AG04450 (cell line): ENCODE measurements around the gene DLG5. TPM values are rescaled to one million over a fixed set of nuclear protein-coding genes. Genes with fewer than 3 reads are reported as not detected.

ENCODE experiments used
- CTCF ChIA-PET: fragments of 300-600, 350-600 bp; formaldehyde crosslinking; extraction: SDS; loops from one replicate; lab custom pipeline; 2022; ENCODE audit warnings: antibody characterized with exemption, inconsistent platforms; lab: Charles Lee
- POLR2A ChIA-PET: fragments of 350-600 bp; formaldehyde crosslinking; extraction: SDS; loops from one replicate; lab custom pipeline; 2021; ENCODE audit warnings: antibody characterized with exemption, inconsistent platforms; lab: Yijun Ruan, JAX
- DNase-seq: peaks from one replicate; pipeline ENCODE4 v3.0.0-alpha.2; 2011; ENCODE audit warnings: low read depth, low spot score
- H3K27ac ChIP-seq: one replicate; pipeline ENCODE4 v1.5.1; 2012; ENCODE audit warnings: low read depth, low read length, control low read depth
- H3K27me3 ChIP-seq: one replicate; pipeline ENCODE4 v1.6.0; 2012; ENCODE audit warnings: low read length; ENCODE audit not compliant: control insufficient read depth, insufficient read depth
- H3K4me3 ChIP-seq: 2 replicates; pipeline ENCODE4 v1.5.1; 2011; ENCODE audit warnings: mild to moderate bottlenecking, low read depth, low read length, control low read depth
- H3K9me3 ChIP-seq: 2 replicates; pipeline ENCODE4 v1.5.1; 2012; ENCODE audit warnings: low read length; ENCODE audit not compliant: control insufficient read depth, insufficient read depth
- CTCF ChIP-seq: IDR thresholded peaks from 2 replicates; pipeline ENCODE4 v1.5.1; 2011; ENCODE audit warnings: low read depth, low read length, control low read depth, inconsistent platforms
- polyA plus RNA-seq: library from polyadenylated mRNA; depleted of rRNA; stranded (reverse); fragments of >200 nt; gene quantifications from 2 replicates; pipeline ENCODE4 v1.2.3, GENCODE V29; 2011

DLG5 gene
- polyA plus RNA-seq, 1 experiment = 16.3 TPM

GRCh38 chr10:77842652-77843212, 83.8 kb downstream of the DLG5 start:
- H3K27ac ChIP-seq = no peak overlapping the region
- POLR2A ChIA-PET = no interaction called here
- H3K4me3 ChIP-seq = no peak overlapping the region
- H3K9me3 ChIP-seq = no peaks in the 10 kb centered on the region; the same call in 1 of the 2 replicates
- no peak for DNase-seq
- TF ChIP-seq CTCF = no peak
- CTCF ChIA-PET = no interaction called here
- no peaks in the 10 kb centered on the region for H3K27me3 ChIP-seq

- Histone ChIP-seq H3K27me3 (no peaks in the 10 kb centered on the region), H3K27ac (no peak overlapping the region), H3K9me3 (no peaks in the 10 kb centered on the region; the same call in 1 of the 2 replicates), H3K4me3 (no peak overlapping the region)
- no peak for TF ChIP-seq CTCF
- no peak for DNase-seq
- CTCF ChIA-PET = no interaction called here
- POLR2A ChIA-PET = no interaction called here
Observed at GRCh38 chr10:77841711-77842375, 84.7 kb downstream of the DLG5 start.

GRCh38 chr10:77840636-77841035, 85.9 kb downstream of the DLG5 start:
- no peaks in the 10 kb centered on the region for H3K27me3 ChIP-seq
- ChIA-PET CTCF (no interaction called here), POLR2A (no interaction called here)
- H3K9me3 ChIP-seq = no peaks in the 10 kb centered on the region; the same call in 1 of the 2 replicates
- H3K4me3 ChIP-seq = no peak overlapping the region
- DNase-seq = no peak
- TF ChIP-seq CTCF = no peak
- H3K27ac ChIP-seq = no peak overlapping the region

- H3K27me3 ChIP-seq = no peaks in the 10 kb centered on the region
- no peak for TF ChIP-seq CTCF
- H3K4me3 ChIP-seq = no peak overlapping the region
- ChIA-PET CTCF (interaction anchor here (1.6 kb wide), 1 partner anchor 9 kb away, joined by 6 read pairs; no protein-coding TSS in a partner anchor), POLR2A (no interaction called here)
- H3K27ac ChIP-seq = peak overlapping the region; percentile 11
- DNase-seq = no peak
- no peaks in the 10 kb centered on the region; the same call in 1 of the 2 replicates for H3K9me3 ChIP-seq
Observed at GRCh38 chr10:77837925-77838595, 88.5 kb downstream of the DLG5 start.
